SK-MEL-5 (cell line): ENCODE measurements around the gene GPR52. TPM values are rescaled to one million over a fixed set of nuclear protein-coding genes. Genes with fewer than 3 reads are reported as not detected.

Experiments
- DNase-seq: peaks from one replicate; pipeline ENCODE4 v3.0.0-alpha.2; 2016; ENCODE audit warnings: low read depth, low spot score
- in situ Hi-C: cut with HindIII; loops from 2 replicates; pipeline ENCODE4 v1.10.0; 2016; ENCODE audit warnings: low sequenced_read_pairs, high pct_unique_total_duplicates, low pct_unique_long_range_greater_than_20kb
- total RNA-seq: library from RNA; depleted of rRNA; stranded (reverse); fragments of >200 nt; shearing (Covaris generic); gene quantifications from 2 replicates; pipeline ENCODE4 v1.2.3, GENCODE V29; 2014

Gene GPR52
- total RNA-seq, 1 experiment from 2014 or later: not detected

- in situ Hi-C loops: no loop called here
Observed at GRCh38 chr1:174445817-174446216, 1.9 kb upstream of the GPR52 start.

GRCh38 chr1:174448531-174448883 is 743 bp downstream of the GPR52 start:
- DNase-seq: no peak
- in situ Hi-C loops: no loop called here

More at GRCh38 chr1:174445817-174446216, 1.9 kb upstream of the GPR52 start:
- no peak for DNase-seq

- in situ Hi-C loops: no loop called here
- no peak for DNase-seq
Observed at GRCh38 chr1:174448974-174449373, 1.2 kb downstream of the GPR52 start.

GRCh38 chr1:174451408-174451807 is 3.6 kb downstream of the GPR52 start:
- in situ Hi-C loops: no loop called here
- DNase-seq: peak; percentile 29

- in situ Hi-C loops: no loop called here
- DNase-seq: no peak
Observed at GRCh38 chr1:174465855-174466254, 18.1 kb downstream of the GPR52 start.

GRCh38 chr1:174466607-174467006 is 18.8 kb downstream of the GPR52 start:
- in situ Hi-C loops: no loop called here

GRCh38 chr1:174469052-174469451 is 21.3 kb downstream of the GPR52 start:
- no peak for DNase-seq
- in situ Hi-C loops: no loop called here

More at GRCh38 chr1:174466607-174467006, 18.8 kb downstream of the GPR52 start:
- no peak for DNase-seq

- in situ Hi-C loops: no loop called here
- DNase-seq: peak; percentile 32
Observed at GRCh38 chr1:174469687-174470086, 21.9 kb downstream of the GPR52 start.

- in situ Hi-C loops: no loop called here
- DNase-seq: no peak
Observed at GRCh38 chr1:174479281-174479680, 31.5 kb downstream of the GPR52 start.

GRCh38 chr1:174480324-174480723 is 32.6 kb downstream of the GPR52 start:
- in situ Hi-C loops: no loop called here

GRCh38 chr1:174491606-174492005 is 43.8 kb downstream of the GPR52 start:
- in situ Hi-C loops: no loop called here
- DNase-seq: no peak

More at GRCh38 chr1:174480324-174480723, 32.6 kb downstream of the GPR52 start:
- no peak for DNase-seq

- in situ Hi-C loops: no loop called here
- peak; percentile 71 for DNase-seq
Observed at GRCh38 chr1:174497478-174497877, 49.7 kb downstream of the GPR52 start.
